NCI-H446 treated with DMSO at 0.1 percent for 48 hours (cell line): ENCODE data around the gene RNF220.

ENCODE experiments used
- DNase-seq: peaks from one replicate; lab custom pipeline; 2025; lab: John Stamatoyannopoulos, UW

Gene RNF220

GRCh38 chr1:44405031-44405797 is at the start of gene RNF220:
Gene RNF220, plus strand, starts transcription at chr1:44405255.
- no peak for DNase-seq

DNA sequence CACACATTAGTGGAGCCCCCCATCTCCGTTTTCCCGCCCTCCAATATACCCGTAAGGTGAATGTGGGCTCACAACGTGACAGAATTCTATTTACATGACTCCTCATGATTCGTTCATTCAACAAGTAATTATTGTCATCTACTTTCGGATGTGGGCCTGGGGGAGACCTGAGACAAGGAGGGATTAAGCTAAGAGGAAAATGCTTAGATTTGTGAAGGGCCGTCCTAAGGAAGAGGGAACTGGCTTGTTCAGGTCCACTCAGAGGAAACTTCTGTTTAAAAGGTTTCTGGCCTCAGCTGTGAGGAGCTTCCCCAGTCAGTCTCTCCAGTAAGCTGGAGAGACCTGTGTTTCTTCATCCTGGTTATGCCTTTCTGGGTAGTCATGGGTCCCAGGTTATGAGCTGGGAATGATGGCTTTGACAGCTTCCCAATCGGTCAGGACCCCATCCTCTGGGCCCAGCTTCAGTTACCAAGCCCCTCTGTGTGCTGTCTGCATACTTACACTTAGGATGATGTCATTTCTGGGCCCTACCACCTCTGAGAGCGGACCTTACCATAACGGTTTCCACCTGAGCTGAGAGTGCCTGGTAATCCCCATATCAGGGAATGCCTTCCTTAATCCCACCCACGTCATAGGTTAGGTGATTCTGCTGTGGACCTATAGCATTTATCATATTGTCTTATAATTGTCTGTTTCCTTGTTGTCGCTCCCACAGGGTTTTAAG is 49.3 kb upstream of the RNF220 start:
- DNase-seq: no peak

GRCh38 chr1:44357710-44358109 is 47.3 kb upstream of the RNF220 start:
- no peak for DNase-seq

GRCh38 chr1:44359234-44359935 is 45.7 kb upstream of the RNF220 start:
- no peak for DNase-seq

GRCh38 chr1:44361478-44361877 is 43.6 kb upstream of the RNF220 start:
- DNase-seq: no peak

DNA sequence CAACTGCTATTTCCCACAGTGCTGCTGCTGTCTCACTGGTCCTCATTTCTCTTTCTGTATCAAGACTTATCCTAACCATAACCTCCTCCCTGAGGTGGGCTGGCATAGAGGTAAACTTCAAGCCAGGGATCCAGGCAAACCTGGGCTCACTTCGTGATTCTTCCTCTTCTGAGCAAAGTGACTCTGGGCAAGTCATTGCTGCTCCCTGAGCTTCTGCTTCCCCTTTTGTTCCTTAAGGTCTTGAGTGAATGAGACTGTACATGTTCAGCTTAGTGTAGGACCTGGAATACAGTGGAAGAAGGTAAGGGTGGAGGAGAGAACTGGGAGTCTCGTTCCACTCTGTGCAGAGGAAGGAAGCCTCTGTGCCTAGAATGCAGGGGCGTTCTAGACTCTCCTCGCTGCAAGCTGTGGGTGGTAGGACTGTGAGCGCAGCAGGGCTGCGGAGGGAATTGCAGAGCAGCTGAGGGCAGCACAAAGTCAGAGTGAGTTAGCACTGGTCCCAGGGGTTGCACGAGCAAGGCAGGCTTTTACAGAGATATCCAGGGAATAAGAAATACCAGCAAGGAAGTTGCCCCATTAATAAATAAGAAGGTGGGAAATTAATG is 38.6 kb upstream of the RNF220 start:
- no peak for DNase-seq

DNA sequence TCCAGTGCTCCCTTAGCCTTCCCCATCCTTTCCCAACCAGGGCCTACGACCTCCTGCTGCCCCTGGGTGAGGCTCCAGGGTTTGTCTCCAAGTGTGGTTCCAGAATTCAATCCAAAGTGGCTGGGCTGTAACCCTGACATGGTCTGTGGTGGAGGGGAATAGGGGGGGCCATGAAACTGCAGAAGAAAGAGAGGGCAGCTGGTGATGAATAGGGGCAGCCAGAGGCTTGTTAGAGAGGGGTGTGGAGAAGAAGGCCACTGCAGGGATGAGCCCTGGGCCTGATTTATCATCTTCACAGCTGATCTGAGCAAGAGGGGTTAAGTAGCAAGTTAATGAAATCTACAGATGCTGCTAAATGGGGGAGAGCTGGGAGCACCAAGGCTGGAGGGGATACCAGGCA is 37.1 kb upstream of the RNF220 start:
- no peak for DNase-seq

GRCh38 chr1:44368471-44369151 is 36.4 kb upstream of the RNF220 start:
- DNase-seq: no peak

DNA sequence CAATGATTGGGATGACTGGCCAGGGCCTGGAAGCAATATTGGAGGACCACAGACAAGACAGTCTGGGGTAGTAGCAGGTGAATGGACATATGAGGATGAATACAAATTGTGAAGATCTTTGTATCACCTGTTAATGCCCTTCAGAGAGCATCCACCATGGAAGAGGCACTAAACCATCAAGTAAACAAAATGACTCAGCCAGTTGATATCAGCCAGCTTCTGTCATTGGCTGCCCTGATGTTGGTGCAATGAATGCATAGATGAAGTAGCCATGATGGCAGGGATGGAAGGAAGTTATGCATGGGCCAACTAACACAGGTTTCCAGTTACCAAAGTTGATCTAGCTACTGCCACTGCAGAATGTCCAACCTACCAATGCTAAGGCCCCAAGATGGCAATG is 33.8 kb upstream of the RNF220 start:
- DNase-seq: no peak

DNA sequence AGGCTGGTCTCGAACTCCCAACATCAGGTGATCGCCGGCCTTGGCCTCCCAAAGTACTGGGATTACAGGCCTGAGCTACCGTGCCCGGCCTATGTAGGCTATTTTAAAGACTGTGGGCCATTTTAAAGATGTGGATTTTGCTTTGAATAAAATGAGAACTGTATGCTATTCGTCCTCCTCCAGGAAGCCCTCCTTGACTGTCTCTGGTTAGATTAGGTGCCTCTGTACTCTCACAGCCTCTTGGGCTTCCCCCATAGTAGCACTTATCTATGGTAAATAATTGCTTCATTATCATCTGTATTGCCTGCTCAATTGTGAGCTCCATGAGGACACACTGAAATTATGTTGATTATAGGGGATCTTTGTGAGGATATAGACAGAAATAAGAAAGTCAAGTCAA is 29.5 kb upstream of the RNF220 start:
- no peak for DNase-seq

DNA sequence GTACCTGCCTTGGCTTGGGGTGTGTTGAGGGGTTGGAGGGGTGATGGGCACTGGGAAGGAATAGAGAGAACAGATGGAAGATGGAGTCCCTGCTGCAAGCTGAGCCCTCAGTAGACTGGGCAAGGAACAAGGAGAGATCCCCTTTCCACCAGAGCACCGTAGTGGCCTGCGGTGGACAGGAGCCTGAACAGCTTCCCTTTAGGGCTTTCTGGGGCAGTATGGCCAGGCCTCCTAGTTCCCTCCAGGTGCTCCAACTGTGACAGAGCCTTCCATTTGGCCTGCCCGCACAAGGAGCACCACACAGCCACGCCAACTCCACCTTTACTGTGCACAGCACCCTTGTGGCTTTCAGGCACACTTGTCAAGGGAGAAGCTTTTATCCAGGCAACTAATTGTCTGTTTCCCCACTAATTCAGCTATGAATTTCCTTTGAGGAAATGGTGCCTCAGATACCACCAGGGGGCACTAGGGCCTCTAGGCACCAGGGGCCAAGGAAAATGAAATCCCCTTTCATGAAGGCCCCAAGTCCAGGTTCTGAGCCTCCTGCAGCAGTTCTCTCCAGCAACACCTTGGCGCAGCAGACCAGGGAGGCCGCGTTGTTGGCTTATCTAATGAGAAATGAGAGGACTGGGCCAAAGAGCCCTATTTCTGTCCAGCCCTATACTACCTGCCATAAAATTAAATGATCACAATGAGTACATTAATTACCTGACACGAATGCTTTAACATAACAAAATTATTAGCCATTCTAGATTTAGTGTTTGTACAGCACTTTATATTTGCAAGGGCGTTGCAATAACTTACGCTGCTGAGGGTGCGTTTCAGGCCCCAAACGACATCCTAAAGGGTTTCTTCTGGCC is 26.9 kb upstream of the RNF220 start:
- DNase-seq: peak; percentile 1

- no peak for DNase-seq
These were observed 24.3 kb upstream of the RNF220 start for GRCh38 chr1:44380666-44381177.

DNA sequence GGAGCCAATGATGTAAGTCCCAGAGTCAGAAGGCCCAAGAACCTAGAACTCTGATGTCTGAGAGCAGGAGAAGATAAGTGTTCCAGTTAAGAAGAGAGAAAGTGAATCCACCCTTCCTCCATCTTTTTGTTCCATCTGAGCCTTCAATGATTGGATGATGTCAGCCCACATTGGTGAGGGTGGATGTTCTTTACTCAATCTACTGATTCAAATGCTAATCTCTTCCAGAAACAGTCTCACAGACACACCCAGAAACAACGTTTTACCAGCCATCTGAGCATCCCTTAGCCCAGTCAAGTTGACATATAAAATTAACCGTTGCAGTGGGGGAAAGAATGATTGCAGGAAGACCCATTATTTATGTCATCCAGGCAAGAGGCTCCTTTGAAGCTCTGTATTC is 16.5 kb upstream of the RNF220 start:
- no peak for DNase-seq

DNA sequence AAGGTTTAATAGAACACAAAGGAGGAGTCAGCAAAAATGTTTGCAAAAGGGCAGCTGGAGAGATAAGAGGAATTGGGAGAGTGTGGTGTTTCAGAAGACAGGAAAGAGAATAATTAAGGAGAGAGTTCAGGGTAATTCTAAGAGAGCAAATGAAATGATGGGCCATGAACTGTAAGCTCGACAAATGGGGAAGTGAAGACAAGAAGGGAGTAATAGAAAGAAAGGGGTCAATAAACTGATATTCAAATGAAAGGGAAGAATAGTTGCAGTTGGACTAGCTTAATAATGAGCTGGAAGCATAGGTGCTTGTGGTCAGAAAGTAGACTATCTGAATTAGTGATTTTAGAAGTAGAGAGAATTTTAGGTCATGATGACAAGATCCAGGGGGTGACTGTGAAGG is 15.6 kb upstream of the RNF220 start:
- DNase-seq: no peak

DNA sequence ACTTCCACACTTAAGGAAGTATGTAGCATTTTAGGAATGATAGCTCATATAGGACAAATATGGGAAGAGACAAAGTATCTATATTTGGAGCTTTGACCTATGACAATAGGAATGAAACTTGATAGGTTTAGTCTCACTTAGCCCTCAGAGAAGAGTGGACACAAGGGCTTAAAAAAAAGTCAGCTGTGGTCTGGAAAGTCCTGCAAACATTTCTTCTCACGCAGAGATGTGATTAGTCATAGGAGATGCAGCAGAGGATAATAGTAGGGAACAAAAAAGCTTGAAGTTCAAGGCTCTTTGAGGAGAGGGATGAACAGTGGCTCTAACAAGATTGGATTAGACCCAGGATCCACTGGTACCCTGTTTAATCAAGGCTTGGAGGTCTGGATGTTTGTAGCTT is 14.8 kb upstream of the RNF220 start:
- no peak for DNase-seq

GRCh38 chr1:44401256-44402228 is 3.5 kb upstream of the RNF220 start:
- DNase-seq: no peak

GRCh38 chr1:44405798-44406736 is 1.0 kb downstream of the RNF220 start:
- no peak for DNase-seq

- DNase-seq: no peak
These were observed 1.8 kb downstream of the RNF220 start for GRCh38 chr1:44406737-44407429.
